GM21526 (cell line): Measurements from ENCODE around the gene IGFBP5.

Experiments used
- ATAC-seq: cut with Tn5 transposase; IDR thresholded peaks from one replicate; pipeline ENCODE4 v1.9.1; 2021; ENCODE audit warnings: moderate library complexity; ENCODE audit not compliant: unreplicated experiment, low FRiP score

Gene IGFBP5

DNA sequence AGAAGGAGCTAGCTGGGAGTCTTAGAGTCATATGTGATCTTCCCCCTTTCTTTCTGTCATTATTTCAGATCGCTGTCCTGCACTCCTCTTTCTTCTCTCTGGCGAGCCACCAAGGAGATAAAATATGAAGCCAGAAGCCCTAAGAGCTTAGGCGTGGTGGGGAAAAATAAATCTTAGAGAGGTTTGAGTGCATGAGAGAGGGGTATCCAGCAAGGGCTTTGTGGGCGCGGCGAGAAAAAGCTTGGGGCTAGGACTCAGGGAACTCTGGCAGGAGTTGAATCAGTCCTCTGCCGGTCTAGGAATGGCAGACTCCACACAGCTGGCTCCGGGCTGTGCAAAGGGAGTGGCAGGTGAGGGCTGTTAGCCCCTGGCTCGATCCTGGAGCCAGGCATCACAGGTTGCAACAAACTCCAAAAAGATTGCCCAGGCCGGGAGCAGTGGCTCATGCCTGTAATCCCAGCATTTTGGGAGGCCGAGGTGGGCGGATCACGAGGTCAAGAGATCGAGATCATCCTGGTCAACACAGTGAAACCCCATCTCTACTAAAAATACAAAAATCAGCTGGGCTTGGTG, 20.1 kb upstream of the IGFBP5 start:
- ATAC-seq: no peak

DNA sequence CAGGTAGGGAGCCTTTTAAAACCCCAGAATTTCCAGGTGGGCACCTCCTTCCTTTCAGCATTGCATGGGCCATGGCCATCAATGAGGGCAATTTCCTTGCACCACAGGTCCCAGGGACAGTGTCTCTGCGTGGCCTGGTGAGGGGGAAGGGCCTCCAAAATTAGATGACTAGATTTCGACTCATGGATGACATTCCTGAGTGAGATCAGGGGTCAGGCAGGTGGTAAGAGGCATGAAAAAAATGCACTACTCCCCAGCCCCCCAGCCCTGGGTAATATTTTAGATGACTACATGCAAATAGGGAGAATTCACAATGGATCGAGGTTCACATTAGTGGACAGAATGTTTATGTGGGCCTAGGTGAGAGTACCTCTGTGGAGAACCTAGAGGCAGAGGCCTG, 19.0 kb upstream of the IGFBP5 start:
- no peak for ATAC-seq

DNA sequence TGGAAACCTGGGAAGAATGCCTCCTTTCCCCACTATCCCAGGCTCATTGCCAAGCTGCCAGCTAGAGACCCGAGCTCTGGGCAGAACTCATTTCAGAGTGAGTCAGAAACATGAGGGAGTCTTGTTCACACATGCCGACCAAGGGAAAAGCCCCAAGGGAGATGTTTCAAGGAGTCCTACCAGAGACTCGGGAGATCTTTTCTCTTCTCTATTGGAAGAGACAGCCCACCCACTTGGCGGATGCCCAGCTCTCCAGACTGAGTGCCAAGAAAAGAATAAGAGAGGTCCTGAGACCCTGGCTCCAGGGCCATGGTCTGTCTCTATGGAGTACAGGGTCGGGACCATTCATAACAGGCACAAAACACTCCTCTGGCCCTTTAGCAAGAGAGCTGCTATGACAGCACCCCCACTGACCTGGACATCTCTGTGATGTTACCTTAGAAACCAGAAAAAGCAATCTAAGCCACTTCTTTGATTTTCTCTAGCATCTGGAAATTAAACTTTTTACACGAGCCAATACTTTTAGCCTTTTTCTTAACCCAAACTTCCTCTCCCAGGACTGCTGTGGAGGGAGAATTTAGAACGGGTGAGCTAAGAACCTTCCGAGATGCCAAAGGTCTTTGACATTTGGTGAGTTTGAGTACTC, 18.5 kb upstream of the IGFBP5 start:
- no peak for ATAC-seq

DNA sequence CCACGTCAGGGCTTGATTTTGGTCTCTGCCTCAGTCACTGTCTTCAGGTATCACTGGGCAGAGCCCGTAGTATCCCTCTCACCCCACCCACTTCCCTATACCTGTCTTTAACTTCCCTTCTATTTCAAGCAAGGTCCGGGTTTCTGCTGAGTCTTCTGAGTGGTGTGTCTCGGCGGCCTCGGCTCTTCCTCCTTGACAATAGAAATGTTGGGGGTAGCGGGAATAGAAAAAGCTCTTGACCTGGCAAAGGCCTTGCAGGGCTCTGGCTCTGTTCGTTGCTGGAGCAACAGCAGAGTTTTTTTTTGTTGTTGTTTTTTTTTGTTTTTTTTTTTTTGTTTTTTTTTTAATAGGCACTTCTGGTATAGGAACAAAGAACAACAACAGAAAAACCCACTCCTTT, 16.0 kb upstream of the IGFBP5 start:
- ATAC-seq: no peak

DNA sequence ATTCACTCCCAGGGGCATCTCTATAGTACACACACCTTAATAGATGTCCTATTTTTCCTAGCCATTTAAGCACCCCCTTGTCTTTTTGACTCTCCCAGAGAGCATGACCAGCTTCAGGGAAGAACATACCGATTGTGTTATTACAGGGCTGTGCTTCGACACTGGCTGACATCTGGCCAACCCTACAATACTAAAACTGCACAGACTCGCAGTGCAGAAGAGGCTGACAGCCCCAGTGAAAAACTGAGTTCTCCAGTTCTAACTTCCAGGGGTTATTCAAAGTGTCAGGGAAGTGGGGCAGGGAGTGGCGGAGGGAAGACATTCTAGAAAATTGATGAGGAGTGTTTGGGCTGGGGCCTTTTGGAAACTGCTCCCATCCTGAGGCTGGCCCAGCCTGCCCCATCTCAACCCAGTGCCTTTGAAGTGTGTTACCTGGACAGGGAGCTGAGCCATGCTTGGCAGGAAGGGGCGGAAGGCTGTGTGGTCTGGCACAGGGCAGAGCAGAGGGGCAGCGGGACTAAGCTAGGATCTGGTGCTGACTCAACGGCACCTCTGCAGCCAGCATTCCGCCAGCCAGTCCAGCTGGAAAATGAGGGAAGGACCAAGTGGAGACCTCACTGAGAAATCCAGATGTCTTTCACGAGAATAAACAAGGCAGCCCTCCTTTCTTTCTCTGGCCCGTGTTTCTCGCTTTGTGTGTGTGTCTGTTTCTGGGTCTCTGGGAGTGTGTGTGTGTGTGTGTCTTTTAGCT, 15.4 kb upstream of the IGFBP5 start:
- ATAC-seq: no peak

DNA sequence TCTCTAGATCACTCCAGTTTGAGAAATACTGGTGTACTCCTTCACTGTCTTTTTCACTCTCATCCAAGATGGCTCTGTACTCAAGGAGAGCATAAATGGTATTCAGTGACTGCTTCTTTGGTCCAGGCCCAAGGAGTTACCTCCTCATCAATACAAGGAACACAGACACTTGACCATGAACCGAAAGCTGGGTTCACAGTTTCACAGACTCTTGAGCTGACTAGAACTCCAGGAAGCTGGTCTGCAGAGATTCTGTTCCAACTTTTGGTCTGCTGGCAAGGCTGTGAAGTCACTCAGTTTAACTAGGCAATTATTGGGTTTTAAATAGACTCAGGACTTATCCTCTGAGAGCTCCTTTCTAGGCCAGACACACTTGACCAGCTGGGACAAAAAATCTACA, 7.4 kb upstream of the IGFBP5 start:
- no peak for ATAC-seq

DNA sequence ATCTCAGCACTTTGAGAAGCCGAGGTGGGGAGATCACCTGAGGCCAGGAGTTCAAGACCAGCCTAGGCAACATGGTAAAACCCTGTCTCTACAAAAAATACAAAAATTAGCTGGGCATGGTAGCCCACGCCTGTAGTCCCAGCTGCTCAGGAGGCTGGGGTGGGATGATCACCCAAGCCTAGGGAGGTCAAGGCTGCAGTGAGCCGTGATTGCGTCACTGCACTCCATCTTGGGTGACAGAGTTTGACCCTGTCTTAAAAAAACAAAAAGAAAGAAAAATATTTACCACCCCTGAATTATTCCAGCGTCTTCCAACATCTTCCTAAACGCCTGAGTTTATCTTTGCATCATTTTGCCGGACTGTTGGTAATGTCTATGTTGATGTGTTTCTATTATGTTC, 6.2 kb upstream of the IGFBP5 start:
- no peak for ATAC-seq

DNA sequence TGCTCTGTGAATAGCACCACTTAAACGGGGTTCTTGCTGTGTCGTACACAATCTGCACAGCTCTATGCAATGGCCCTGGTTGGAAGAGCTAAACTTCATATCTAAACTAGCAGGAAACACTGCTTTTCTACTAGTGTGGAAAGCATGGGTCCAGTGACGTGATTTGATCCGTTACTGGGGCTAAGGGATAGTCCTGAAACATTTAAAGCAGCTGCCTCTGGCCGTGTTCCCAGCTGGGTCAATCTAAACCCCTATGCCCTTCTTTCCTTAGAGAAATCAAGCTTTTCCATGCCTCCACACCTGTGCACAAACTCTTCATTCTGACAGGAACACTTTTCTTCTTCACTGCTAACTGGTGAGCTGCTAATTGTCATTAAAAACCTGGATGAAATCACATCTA, 5.4 kb upstream of the IGFBP5 start:
- no peak for ATAC-seq

DNA sequence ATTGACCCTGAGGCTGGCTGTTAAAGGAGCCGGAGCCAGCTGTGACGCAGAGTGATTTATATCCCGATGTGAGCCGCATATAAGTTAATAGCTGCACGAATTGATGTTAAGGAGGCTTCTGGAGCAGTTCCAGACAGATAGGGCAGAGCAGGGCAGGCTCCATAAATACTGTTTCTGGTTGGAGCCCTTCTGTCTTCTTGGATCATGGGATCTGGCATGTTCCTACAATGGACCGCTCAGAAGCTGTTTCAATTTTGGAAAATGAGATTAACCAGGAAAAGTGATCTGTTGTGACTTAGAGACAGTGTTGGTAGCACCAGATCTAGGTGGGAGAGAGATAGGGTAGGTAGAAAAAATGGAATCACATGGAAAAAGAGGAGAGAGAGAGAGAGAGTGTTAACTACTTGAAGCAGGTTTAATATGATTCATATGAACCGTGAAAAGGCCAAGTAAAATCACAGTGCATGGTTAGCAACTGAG, 4.8 kb upstream of the IGFBP5 start:
- no peak for ATAC-seq

DNA sequence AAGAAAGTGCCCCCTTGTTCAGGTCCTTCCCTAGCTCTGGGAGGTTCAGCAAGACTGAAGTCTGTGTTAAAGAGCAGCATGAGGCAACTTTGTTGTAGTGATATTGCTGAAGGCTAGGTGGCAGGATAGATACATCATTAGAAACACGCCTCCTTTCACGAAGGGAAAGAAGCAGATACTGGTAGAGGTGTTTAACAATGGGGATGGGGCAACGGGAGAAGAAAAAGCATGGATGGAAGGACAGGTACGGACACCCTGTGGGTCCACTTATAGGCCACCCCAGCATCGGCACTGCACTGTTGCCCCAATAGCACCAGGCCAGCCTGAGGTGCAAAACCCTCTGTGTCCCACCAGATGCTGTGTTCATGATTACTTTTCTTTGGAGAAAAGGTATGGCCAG, 3.5 kb upstream of the IGFBP5 start:
- ATAC-seq: no peak

DNA sequence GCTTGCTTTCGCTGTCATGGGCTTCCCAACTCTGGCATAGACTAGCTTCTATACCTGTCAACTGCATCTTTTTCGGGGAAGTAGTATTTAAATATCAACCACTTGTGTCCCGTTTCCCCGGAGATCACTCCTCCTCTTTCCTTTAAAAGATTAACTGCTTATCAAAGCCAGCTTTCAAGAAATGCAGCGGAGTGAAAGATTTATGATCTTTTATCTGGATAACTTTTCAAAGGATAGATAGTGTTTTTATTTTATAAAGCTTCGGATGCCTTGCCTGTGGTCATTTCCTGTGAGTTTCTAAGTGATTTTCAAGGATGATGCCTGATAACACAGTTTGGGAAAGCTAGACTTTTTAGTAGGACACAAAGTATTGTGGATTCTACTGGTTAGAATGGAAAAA, 2.9 kb upstream of the IGFBP5 start:
- no peak for ATAC-seq

DNA sequence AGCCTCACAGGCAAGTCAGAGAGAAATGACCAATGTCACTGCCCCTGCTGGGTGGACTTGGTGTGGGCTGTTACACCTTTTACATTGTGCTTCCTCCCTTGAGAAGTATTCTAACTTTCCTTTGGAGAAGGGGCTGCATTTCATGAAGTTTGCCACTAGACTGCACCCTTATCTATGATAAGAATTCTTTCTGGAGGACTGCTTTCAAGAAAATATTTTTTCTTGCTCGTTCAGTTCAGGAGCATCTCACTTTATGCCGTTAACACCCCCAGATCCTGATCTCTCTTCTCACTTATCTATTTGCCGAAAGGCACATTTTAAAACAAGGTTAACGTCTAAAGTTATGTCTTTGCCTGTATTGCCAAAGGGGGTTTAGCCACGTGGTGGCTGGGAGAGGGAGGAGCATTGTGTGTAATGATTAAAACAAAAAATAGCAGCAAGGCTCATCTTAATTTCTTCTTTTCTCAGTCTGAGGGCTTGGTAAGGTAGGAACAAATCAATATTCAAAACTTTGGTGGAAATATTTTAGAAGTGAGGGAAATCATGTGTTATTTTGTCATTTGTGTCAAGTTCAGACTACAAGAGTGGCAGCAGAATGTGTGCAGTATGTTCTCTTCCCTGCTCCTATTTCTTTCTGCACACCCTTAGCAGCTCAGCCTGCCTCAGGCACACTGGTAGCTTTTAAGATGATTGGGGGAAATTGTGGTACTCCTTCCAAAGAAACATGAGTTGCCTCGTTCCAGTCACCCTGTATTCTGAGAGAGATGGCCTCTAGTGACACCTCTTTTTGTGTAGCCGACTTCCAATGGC, 1.6 kb upstream of the IGFBP5 start:
- no peak for ATAC-seq

DNA sequence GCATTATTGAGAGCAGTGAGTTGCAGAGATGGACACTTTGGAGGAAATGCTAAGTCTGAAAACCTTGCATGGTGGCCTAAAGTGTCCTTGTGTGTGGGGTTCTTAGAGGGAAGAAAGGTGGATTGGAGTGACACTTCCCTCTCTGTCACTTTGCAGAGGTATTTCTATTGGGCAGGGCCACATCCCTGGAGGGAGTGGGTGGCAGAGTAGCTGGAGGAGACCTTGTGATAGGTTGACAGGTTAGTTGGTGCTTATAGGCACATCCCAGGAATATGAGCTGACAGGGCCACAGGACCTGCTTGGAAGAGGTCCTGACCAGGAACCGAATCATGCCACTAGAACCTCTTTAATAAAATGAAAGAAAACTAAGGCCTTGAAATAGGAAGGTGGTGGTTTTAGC, 972 bp upstream of the IGFBP5 start:
- no peak for ATAC-seq

DNA sequence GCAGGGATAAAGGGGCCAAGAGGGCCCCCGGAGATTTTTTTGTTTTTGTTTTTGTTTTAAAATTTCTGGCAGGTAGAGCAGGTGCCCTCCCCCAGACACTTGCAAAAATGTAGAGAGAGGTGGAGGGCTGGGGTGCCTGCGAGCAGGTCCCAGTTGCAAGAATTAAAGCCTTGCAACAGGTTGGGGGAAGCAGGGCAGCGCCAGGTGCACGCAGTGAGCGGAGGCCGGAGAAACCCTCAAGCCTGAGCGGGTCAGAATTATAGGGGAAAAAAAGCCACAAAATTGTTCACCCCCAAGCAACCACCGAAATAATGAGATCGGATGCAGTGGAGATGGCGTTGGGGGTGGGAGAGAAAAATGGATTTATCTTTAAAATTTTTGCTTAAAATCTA, 527 bp downstream of the IGFBP5 start:
- ATAC-seq: no peak

DNA sequence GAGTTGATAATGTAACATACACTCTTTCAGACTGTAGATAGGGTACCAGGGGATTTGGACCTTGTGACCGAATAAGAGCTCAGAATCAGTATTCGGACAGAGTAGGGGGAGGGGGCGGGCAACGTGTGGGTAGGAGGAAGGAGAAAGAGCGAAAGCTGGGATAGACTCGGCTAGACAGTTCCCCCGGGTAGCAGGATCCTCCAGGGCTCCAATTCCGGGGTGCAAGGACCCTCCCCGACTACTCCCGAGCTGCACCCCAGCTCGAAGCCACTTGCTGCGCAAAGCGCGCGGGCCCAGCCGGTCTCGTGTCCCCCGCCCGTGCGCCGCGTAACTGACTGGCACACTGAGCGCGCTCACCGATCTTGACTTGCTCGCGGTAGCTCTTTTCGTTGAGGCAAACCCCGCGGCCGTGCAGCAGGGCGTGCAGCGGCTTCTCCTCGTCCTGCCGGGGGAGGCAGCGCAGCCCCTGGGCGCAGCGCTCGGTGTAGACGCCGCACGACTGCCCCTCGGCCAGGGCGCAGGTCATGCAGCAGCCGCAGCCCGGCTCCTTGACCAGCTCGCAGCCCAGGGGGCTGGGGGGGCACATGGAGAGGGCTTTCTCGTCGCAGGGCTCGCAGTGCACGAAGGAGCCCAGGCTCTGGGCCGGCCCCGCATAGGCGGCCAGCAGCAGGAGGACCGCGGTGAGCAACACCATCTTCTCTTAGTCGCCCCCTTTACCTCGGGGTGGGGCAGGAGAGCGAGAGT, 1.1 kb downstream of the IGFBP5 start:
- ATAC-seq: no peak

DNA sequence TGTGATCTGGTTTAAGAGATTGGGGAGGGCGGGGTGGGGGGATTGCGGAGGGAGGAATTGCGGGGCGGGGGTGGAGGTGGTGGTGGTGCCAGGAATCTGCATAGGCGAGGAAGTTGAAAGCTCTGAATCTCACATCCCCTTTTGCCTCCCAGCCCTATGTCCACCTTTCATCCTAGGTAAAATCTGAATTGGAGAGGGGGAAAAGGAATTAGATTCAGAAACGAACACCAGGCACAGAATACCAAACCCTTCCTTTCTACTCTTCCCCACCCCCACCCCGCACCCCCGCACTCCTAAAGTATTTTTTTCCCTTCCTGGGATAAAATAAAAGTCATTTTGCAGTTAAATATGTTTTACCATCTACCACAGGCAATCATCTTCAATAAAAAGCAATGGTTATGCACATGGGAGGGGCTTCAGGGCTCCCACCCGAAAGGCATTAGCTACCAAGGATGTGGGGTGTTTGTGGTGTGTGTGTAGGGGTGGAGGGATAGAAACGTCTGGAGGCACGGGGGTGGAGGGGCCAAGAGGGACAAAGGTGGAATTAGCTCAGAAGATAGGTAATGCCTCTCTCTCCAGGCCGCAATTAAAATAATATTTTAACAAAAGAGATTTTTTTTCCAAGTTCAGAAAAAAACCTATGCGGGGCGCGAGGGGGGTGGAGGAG, 1.8 kb downstream of the IGFBP5 start:
- ATAC-seq: no peak

DNA sequence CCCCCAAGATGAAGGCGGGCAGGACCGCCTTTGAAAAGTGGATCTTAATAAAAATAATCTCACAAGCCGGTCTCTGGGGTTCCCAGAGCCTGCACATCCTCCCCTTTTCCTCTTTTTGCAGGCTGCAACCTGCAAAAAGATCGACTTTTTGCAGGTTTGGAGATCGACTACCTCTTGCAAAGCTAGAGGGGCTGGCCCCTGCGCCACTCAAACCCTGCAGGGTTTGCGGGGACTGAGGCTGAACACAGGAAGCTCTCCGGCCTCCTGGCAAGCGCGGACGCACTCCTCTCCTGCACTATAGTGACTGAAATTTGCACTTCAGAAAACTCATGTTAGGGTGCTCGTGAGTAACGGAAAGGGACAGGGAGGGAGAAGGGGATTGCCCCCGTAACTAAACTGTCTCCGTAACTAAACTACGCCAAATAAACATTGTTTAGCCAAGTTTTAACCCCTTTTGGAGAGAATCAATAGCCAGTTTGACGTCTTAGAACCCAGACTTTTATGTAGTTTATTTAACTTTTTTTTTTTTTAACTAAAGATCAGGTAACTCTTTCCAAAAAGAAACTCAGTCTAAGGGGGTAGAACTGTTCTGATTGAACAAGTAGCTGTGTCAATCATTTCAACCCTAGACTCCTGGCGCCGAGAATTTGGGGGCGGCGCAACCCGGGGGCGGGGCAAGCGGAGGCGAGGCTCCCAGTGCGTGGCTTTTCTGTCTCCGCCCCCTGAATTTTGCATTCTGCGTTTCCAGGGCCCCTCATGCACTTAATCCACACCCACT, 2.5 kb downstream of the IGFBP5 start:
- peak; percentile 54 for ATAC-seq

DNA sequence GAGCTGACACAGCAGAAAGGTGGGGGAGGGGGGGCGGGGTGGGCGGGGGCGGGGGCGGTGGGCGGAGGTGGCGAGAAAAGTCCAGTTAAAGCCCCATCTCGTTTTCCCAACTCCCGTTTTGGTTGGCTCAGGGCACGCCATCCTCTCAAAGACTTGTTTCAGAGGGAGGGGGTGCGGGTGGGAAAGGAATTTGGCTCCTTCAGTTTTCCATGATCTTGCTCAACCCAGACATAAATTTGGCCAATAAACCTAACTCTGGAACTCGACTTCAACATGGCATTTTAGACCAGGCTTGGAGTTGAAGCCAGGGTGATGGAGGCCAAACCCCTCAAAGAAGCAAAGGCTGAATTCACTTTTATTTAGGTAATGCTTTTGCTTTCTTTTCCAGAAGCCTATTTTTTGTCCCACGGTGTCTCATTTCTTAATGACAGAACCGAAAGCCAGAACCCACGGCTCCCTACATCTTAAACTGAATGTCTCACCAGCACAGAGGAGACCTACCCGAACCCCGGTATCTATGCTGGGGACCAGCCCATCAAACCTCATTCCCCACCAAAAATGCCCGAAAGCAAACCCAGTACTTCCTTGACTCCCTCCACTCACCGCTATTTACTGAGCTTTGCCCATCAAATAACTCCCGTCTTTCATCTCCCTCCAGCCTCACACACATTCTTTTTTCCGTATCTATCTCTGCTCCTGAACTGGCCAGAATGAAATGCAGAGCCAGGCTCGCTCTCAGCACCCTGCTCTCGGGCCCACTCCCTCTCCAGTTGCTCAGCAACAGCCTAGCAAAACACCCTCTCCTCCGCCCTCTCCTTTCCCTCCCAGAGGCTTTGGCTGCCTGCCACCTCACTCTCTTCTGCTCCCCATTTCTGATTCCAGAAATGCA, 4.3 kb downstream of the IGFBP5 start:
- no peak for ATAC-seq
